Prostate gland (tissue), 2 donors: ENCODE data around the gene NSUN6. TPM values are rescaled to one million over a fixed set of nuclear protein-coding genes. Genes with fewer than 3 reads are reported as not detected.

Experiments
- DNase-seq: peaks from one replicate; pipeline ENCODE4 v3.0.0-alpha.2; 2019; ENCODE audit warnings: low spot score
- H3K27ac ChIP-seq, 2 donors: fragments of 200-600 bp; sonication (generic); 2 replicates each; pipeline ENCODE4 v1.5.1; 2017 to 2019
- H3K27me3 ChIP-seq: fragments of 200-600 bp; sonication (generic); replicated peaks from 2 replicates; pipeline ENCODE4 v1.5.1; 2019; ENCODE audit not compliant: insufficient read depth
- H3K36me3 ChIP-seq, 2 donors: fragments of 200-600 bp; sonication (generic); 1 replicate in 1 of 2; 2 replicates in 1 of 2; pipeline versions ENCODE4 v1.5.1 to v1.8.1; 2017 to 2019
- H3K4me1 ChIP-seq: fragments of 200-600 bp; sonication (generic); replicated peaks from 2 replicates; pipeline ENCODE4 v1.5.1; 2019
- H3K4me3 ChIP-seq, 2 donors: fragments of 200-600 bp; sonication (generic); 2 replicates each; pipeline ENCODE4 v1.5.1; 2017 to 2019
- H3K9me3 ChIP-seq: fragments of 200-600 bp; sonication (generic); 2 replicates; pipeline ENCODE4 v1.5.1; 2017
- POLR2A ChIP-seq: fragments of 450-650 bp; IDR thresholded peaks from one replicate; pipeline ENCODE4 v1.6.1; 2016; ENCODE audit warnings: antibody characterized with exemption, mild to moderate bottlenecking
- POLR2AphosphoS5 ChIP-seq: sonication (generic); formaldehyde crosslinking; IDR thresholded peaks from one replicate; pipeline ENCODE4 v1.6.1; 2017; ENCODE audit warnings: antibody characterized with exemption
- WGBS: methylation state at CpG from one replicate; pipeline ENCODE4 v1.1.5; 2018; 5-methylcytosine and 5-hydroxymethylcytosine counted together
- intact Hi-C: fragments of 100-400 bp; cut with DNase I; formaldehyde crosslinking; loops from one replicate; pipeline ENCODE4 v1.14.2; 2022
- total RNA-seq, 2 donors: library from RNA; depleted of rRNA; stranded (reverse); fragments of >200 nt; gene quantifications; one replicate each; pipeline ENCODE4 v1.1.0, GENCODE V29; 2016
- TF ChIP-seq, protein P1 (sequence below), 4 experiments: fragments of 200-600 bp in 2 of 4; fragments of 450-650 bp in 2 of 4; sonication (generic) in 2 of 4; IDR thresholded peaks; 1 replicate in 3 of 4; 2 replicates in 1 of 4; pipeline ENCODE4 v1.5.1; 2016 to 2019; ENCODE audit warnings: antibody characterized with exemption in 4 of 4, mild to moderate bottlenecking in 2 of 4, moderate library complexity in 2 of 4

The NSUN6 gene
- total RNA-seq, 2 donors from 2014 or later = 11.7 to 17.1 TPM

DNA sequence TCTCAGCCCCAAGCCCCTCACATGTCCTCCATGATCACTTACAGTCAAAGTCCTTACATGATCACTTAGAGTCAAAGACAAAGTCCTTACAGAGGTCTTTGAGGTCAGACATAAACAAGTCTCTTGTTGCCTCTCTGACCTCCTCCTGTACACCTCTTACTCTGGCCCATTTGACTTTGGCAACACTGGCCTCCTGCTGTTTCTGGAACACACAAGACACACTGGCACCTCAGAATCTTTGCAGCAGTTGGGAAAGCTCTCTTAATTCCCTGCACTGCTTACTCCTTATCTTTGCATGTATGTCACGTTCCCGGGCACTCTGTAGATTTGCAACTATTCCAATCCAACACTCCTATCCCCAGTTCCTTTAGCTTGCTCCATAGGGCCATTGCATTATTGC, 102.3 kb downstream of the NSUN6 start:
- Histone ChIP-seq H3K4me1 (no peaks in the 10 kb centered on the region), H3K4me3 (no peak overlapping the region), H3K27me3 (no peaks in the 10 kb centered on the region), H3K36me3 (no peaks in the 10 kb centered on the region), H3K27ac (no peak overlapping the region), H3K9me3 (no peaks in the 10 kb centered on the region)
- TF ChIP-seq POLR2AphosphoS5 (no peak), POLR2A (no peak)
- TF ChIP-seq, protein P1, sequence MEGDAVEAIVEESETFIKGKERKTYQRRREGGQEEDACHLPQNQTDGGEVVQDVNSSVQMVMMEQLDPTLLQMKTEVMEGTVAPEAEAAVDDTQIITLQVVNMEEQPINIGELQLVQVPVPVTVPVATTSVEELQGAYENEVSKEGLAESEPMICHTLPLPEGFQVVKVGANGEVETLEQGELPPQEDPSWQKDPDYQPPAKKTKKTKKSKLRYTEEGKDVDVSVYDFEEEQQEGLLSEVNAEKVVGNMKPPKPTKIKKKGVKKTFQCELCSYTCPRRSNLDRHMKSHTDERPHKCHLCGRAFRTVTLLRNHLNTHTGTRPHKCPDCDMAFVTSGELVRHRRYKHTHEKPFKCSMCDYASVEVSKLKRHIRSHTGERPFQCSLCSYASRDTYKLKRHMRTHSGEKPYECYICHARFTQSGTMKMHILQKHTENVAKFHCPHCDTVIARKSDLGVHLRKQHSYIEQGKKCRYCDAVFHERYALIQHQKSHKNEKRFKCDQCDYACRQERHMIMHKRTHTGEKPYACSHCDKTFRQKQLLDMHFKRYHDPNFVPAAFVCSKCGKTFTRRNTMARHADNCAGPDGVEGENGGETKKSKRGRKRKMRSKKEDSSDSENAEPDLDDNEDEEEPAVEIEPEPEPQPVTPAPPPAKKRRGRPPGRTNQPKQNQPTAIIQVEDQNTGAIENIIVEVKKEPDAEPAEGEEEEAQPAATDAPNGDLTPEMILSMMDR (IDR thresholded peaks at IDR 0.05) = no peak
- intact Hi-C loops = no loop called here
- WGBS = 92% methylated on average over 2 of the region's 2 CpGs
- no peak for DNase-seq

DNA sequence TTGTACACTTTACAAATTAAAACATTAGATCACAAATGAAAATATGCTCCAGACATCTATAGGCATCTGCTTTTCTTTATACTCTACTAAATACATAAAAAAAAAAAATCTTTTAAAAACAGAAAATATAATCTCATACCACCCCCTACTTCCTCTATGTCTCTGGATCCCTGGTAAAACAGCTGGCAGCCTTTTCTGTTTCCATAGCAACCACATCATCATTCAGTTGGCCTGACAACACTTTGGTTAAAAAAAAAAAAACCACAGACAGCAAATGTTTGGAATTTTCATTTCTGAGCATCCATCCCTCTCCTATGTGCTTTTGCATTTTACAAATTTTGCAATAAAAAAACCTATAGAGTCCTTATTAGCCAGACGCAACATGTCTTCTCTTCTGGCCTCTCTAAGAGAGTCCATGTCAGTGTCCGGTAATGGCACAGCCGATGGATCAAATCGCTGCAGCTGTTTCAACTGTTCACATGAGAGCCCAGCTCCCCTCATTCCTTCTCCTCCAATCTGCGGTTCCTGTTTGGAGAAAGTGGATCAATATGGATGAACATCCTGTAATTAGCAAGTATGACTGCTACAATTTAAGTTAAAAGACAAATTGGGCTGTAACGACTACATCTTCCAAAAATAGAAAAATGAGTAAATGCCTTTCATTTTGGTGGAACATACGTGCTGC, 105.6 kb downstream of the NSUN6 start:
- intact Hi-C loops = no loop called here
- H3K27ac ChIP-seq = no peak overlapping the region
- WGBS = 93% methylated on average over 7 of the region's 7 CpGs
- TF ChIP-seq POLR2A (no peak), POLR2AphosphoS5 (no peak)
- TF ChIP-seq, protein P1 (IDR thresholded peaks at IDR 0.05) = no peak
- no peaks in the 10 kb centered on the region for H3K36me3 ChIP-seq
- no peak for DNase-seq
- no peaks in the 10 kb centered on the region for H3K4me1 ChIP-seq
- H3K9me3 ChIP-seq = no peaks in the 10 kb centered on the region
- H3K4me3 ChIP-seq = no peak overlapping the region
- H3K27me3 ChIP-seq = no peaks in the 10 kb centered on the region

DNA sequence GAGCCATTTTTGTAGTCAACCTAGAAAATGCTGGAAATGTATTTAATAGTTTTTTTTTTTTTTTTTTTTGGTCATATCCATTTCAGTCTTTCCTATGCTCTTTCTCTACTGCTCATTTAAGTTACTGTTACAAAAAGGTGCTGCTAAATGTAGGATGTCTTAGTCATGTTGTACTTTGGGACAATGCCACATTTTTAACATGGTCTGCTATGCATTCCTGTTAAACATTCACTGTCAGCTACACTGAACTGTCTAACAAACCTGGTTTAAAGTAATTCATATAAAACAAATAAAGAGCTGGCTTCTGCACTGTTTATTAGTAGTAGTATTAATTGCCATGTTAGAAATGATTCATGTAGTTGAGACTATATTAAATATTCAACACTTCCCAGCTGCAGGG, 108.6 kb downstream of the NSUN6 start:
- peaks cover 0 to 9% of the 10 kb centered on the region in 2 donors for H3K36me3 ChIP-seq

DNA sequence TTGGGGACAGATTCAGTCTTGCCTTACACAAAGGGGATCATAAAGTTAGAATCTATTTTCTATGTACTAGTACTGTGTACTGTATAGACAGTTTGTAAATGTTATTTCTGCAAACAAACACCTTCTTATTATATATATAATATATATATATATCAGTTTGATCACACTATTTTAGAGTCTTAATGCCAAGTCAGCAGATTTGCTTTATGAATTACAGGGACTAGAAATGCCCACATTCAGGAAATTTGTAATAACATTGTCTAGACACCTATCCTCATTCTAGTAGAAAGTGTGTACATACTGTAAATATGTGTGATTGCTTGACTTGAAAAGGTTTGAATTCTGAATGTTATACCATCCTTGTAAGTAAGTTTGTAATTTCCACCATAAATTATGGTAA, 111.2 kb downstream of the NSUN6 start:
- Histone ChIP-seq H3K27ac (no peak overlapping the region), H3K9me3 (no peaks in the 10 kb centered on the region), H3K36me3 (peaks cover 0 to 9% of the 10 kb centered on the region in 2 donors), H3K27me3 (no peaks in the 10 kb centered on the region), H3K4me3 (no peak overlapping the region), H3K4me1 (no peaks in the 10 kb centered on the region)
- TF ChIP-seq POLR2A (no peak), POLR2AphosphoS5 (no peak)
- TF ChIP-seq, protein P1 (IDR thresholded peaks at IDR 0.05) = no peak
- DNase-seq = no peak
- intact Hi-C loops = no loop called here

More for the DNA sequence above, 108.6 kb downstream of the NSUN6 start:
- TF ChIP-seq POLR2AphosphoS5 (no peak), POLR2A (no peak)
- TF ChIP-seq, protein P1 (IDR thresholded peaks at IDR 0.05) = no peak
- no peaks in the 10 kb centered on the region for H3K4me1 ChIP-seq
- intact Hi-C loops = no loop called here
- no peaks in the 10 kb centered on the region for H3K9me3 ChIP-seq
- no peaks in the 10 kb centered on the region for H3K27me3 ChIP-seq
- H3K4me3 ChIP-seq = no peak overlapping the region
- H3K27ac ChIP-seq = no peak overlapping the region
- no peak for DNase-seq

DNA sequence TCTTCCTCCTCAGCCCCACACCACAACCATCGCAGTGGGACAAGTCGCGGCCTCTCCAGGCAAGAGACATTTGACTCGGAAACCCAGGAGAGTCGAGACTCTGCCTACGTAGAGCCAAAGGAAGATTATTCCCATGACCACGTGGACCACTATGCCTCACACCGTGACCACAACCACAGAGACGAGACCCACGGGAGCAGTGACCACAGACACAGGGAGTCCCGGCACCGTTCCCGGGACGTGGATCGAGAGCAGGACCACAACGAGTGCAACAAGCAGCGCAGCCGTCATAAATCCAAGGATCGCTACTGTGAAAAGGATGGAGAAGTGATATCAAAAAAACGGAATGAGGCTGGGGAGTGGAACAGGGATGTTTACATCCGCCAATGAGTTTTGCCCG, 112.1 kb downstream of the NSUN6 start:
- DNase-seq = no peak
- WGBS = 92% methylated on average over 22 of the region's 22 CpGs
- no peak overlapping the region for H3K4me3 ChIP-seq

More for the DNA sequence above, 112.1 kb downstream of the NSUN6 start:
- H3K36me3 ChIP-seq = peaks cover 0 to 9% of the 10 kb centered on the region in 2 donors
- no peaks in the 10 kb centered on the region for H3K9me3 ChIP-seq
- H3K27ac ChIP-seq = no peak overlapping the region
- H3K27me3 ChIP-seq = no peaks in the 10 kb centered on the region
- no peak for TF ChIP-seq POLR2A
- TF ChIP-seq, protein P1 (IDR thresholded peaks at IDR 0.05) = no peak
- no peak for TF ChIP-seq POLR2AphosphoS5
- no peaks in the 10 kb centered on the region for H3K4me1 ChIP-seq
- intact Hi-C loops = no loop called here
